ENCODE results near the gene MGAT4A. TPM values are rescaled to one million over a fixed set of nuclear protein-coding genes. Genes with fewer than 3 reads are reported as not detected.

MGAT4A gene
- total and polyA plus RNA-seq, 2 of the 8 experiments (the other 6 are each of a cell fraction or from before 2014, with no cell fraction given): 1.4 to 7.7 TPM

DNA sequence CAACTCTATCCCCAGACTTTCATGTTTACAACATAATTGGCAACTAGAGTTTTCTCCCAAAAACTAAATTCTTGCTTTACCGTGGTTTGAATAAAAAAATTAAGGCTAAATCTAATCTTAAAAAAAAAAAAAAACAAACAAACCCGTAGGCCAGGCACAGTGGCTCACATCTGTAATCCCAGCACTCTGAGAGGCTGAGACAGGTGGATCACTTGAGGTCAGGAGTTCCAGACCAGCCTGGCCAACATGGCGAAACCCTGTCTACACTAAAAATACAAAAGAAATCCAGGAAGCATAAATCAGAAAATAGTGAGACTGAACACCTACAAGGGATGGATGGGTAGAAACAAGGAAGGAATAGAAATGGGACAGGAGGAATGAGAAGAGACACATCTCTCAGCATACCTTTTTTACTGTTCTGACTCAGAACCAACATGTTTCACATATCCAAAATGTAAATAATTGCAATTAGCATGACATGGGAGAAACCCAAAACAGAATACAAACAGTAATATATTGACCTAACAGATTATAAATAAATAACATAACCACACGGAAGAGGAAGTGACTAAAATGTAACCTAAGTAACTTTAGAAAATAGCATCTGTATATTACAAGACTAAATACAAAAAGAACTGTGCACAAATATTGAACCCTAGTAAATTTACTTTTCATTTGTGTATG, 17.5 kb downstream of the MGAT4A start:
- FAIRE-seq (no peak), DNase-seq (ENCODE audit: low read depth in 1 of 2, low spot score in 2 of 2) (no peak)
- no peak overlapping the region for H3K4me2 ChIP-seq (ENCODE audit: insufficient read depth in 1 of 2, low read depth in 2 of 2, low read length in 2 of 2)
- ChIA-PET POLR2A (ENCODE audit: partially characterized antibody) (no interaction called here), CTCF (ENCODE audit: partially characterized antibody) (no interaction called here)
- no peak overlapping the region for H4K5ac ChIP-seq (ENCODE audit: insufficient read length, low read depth, low read length)
- no peak overlapping the region for H2BK120ac ChIP-seq (replicated peaks; ENCODE audit: low read depth, low read length)
- H3K79me1 ChIP-seq (ENCODE audit: low read depth, low read length): no peaks in the 10 kb centered on the region
- no peak overlapping the region for H4K8ac ChIP-seq (ENCODE audit: extremely low read depth, insufficient read depth, low read length)
- H4K91ac ChIP-seq (replicated peaks; ENCODE audit: insufficient read length, low read length): no peak overlapping the region
- H2BK12ac ChIP-seq (ENCODE audit: low read depth, low read length): no peak overlapping the region
- no peak overlapping the region for H3K27ac ChIP-seq (ENCODE audit: low read depth, low read length)
- no peak overlapping the region for H3K23ac ChIP-seq (ENCODE audit: insufficient read length)
- no peak overlapping the region for H3K4ac ChIP-seq (replicated peaks; ENCODE audit: insufficient read length, low read depth, low read length)
- H3K18ac ChIP-seq (ENCODE audit: extremely low read depth, low read length): no peak overlapping the region
- H2BK5ac ChIP-seq (ENCODE audit: low read depth, low read length): no peak overlapping the region
- H3K9me3 ChIP-seq (ENCODE audit: insufficient read depth in 2 of 2, low read depth in 1 of 2, low read length in 1 of 2): no peaks in the 10 kb centered on the region
- peaks cover 0 to 2% (median 0%) of the 10 kb centered on the region in 4 experiments; a peak in 1 of 7 replicates for H3K4me1 ChIP-seq (replicated peaks in 1 of 4; ENCODE audit: control insufficient read depth in 3 of 4, insufficient read depth in 4 of 4, low read length in 3 of 4)
- no peak overlapping the region for H3K56ac ChIP-seq (replicated peaks; ENCODE audit: insufficient read length, low read depth, low read length)
- H2AFZ ChIP-seq (ENCODE audit: low read length): no peak overlapping the region
- H2BK20ac ChIP-seq (ENCODE audit: low read length): no peak overlapping the region
- no peak overlapping the region for H3K14ac ChIP-seq (ENCODE audit: insufficient read length)
- no peak overlapping the region for H3K9ac ChIP-seq (replicated peaks in 1 of 4; ENCODE audit: extremely low read depth in 1 of 4, low read depth in 3 of 4, low read length in 3 of 4)
- H3K4me3 ChIP-seq (ENCODE audit: extremely low read depth in 1 of 4, insufficient read depth in 2 of 4, low read depth in 3 of 4, low read length in 4 of 4): no peak overlapping the region
- TF ChIP-seq RNF2 (IDR thresholded peaks at IDR 0.05; ENCODE audit: borderline replicate concordance, low read depth, low read length, missing control alignments, poor library complexity, severe bottlenecking): no peak
- TF ChIP-seq POU5F1 (IDR thresholded peaks at IDR 0.05; ENCODE audit: low read depth, low read length): no peak
- H3K23me2 ChIP-seq (ENCODE audit: low read depth, low read length): no peaks in the 10 kb centered on the region; the same call in 1 of the 2 replicates
- no peaks in the 10 kb centered on the region for H3K79me2 ChIP-seq (ENCODE audit: control insufficient read depth in 1 of 2, insufficient read depth in 2 of 2, low read length in 2 of 2)
- no peaks in the 10 kb centered on the region for H3K27me3 ChIP-seq (replicated peaks in 1 of 4; ENCODE audit: control insufficient read depth in 3 of 4, extremely low read depth in 1 of 4, insufficient read depth in 3 of 4, low read length in 3 of 4)
- H2BK15ac ChIP-seq (ENCODE audit: low read length): no peak overlapping the region
- H3K36me3 ChIP-seq (ENCODE audit: control insufficient read depth in 2 of 4, insufficient read depth in 4 of 4, low read length in 3 of 4): no peaks in the 10 kb centered on the region
- WGBS, 2 experiments (ENCODE audit: extremely low coverage in 1 of 2, insufficient coverage in 1 of 2, insufficient read length in 1 of 2, insufficient replicate concordance in 2 of 2, low coverage in 1 of 2, low lambda C conversion rate in 2 of 2, missing lambda C conversion rate in 1 of 2): 96% methylated on average over 3 of the region's 4 CpGs; no CpG with 5 or more reads in 1 of the 2 experiments
- no peaks in the 10 kb centered on the region for H4K20me1 ChIP-seq (replicated peaks in 1 of 2; ENCODE audit: control insufficient read depth in 1 of 2, insufficient read depth in 2 of 2, low read length in 2 of 2)
- no peak overlapping the region for H2AK5ac ChIP-seq (ENCODE audit: low read depth, low read length)

Data from H1 (cell line).